Measurements from ENCODE around the gene TMEM115. TPM values are rescaled to one million over a fixed set of nuclear protein-coding genes. Genes with fewer than 3 reads are reported as not detected.

Gene TMEM115
- total RNA-seq, 5 donors from 2014 or later (not counting 1 experiment from before 2014, with no cell fraction given): 13.9 to 35.2 (median 33.1) TPM

DNA sequence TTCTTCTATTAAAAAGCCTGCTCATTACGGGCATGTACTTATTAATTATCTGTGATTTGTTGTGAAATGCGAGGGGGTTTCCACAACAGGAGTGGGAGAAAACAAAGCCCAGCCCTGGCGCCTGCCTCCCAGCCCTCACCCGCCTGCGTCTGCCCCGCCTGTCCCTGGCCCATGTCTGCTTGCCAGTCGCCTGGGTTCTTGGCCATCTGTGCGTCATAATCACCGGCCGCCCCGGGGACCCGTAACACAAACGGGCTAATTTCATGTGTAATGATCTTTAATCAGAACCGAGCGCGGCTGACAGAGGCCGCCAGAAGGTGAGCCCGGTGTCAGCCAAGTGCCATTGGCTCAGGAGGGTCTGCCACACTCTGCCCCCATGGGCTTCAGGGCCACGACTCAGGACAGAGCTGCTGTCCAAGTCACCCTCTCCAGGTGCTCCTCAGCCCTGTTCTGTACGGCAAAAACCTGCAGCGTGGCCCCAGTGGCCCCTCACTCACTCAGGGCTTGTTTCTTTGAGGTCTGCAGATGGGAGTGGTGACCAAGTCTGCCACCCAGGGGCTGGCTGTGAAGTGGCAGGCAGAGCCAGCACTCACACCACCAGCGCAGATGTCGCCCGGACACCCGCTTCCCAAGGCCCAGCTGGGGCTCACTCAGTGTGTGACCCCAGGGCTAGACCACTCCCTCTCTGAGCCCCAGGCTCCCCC lies 28.8 kb upstream of the TMEM115 start:
- ATAC-seq (replicated peaks in 1 of 4) (no peak), DNase-seq (no peak)
- no peaks in the 10 kb centered on the region for H3K4me1 Mint-ChIP-seq
- Histone ChIP-seq H3K4me1 (ENCODE audit: control insufficient read depth in 1 of 2, extremely low read depth in 1 of 2, insufficient read depth in 2 of 2, low read length in 2 of 2) (no peaks in the 10 kb centered on the region), H3K9me3 (no peaks in the 10 kb centered on the region), H3K27ac (ENCODE audit: low read length) (no peak overlapping the region), H3K36me3 (ENCODE audit: control insufficient read depth in 2 of 2, extremely low read depth in 1 of 2, insufficient read depth in 1 of 2, low read length in 1 of 2) (no peaks in the 10 kb centered on the region), H3K4me3 (ENCODE audit: control insufficient read depth in 1 of 2, extremely low read depth in 1 of 2, low read length in 1 of 2) (no peak overlapping the region), H3K27me3 (replicated peaks in 1 of 2; ENCODE audit: control insufficient read depth in 2 of 2, extremely low read depth in 1 of 2, insufficient read depth in 2 of 2, low read length in 1 of 2) (peaks cover 0 to 3% of the 10 kb centered on the region in 2 experiments)
- H3K9me3 Mint-ChIP-seq: no peaks in the 10 kb centered on the region
- CTCF ChIA-PET: no interaction called here
- WGBS (ENCODE audit: insufficient coverage): 84% methylated on average over 22 of the region's 25 CpGs
- H3K36me3 Mint-ChIP-seq: no peaks in the 10 kb centered on the region
- POLR2A ChIA-PET: no interaction called here
- no peak overlapping the region for H3K4me3 Mint-ChIP-seq
- no peak overlapping the region for H3K27ac Mint-ChIP-seq
- H3K27me3 Mint-ChIP-seq: no peaks in the 10 kb centered on the region

DNA sequence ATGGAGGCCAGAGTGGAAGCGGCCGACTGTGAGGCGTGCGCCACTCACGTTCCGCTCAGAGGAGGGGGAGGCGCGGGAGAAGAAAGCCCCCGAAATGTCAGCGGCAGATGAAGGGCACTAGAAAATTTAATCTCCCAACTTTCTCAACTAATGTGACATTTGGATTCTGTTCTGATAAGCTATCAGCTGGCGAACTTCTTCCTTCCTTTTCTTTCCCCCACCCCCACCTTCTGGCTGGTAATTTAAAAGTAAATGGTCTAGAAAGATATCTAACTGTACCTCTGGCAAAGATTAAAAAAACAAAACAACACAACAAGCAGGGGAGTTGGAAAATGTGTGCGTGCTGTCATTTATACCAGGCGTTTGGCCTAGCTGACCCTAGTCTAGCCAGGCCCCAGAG lies 26.4 kb upstream of the TMEM115 start:
- Mint-ChIP-seq H3K36me3 (no peaks in the 10 kb centered on the region), H3K4me1 (no peaks in the 10 kb centered on the region), H3K4me3 (no peak overlapping the region), H3K9me3 (no peaks in the 10 kb centered on the region), H3K27ac (no peak overlapping the region), H3K27me3 (no peaks in the 10 kb centered on the region)
- CTCF ChIA-PET: no interaction called here
- 73% methylated on average over 4 of the region's 13 CpGs for WGBS (ENCODE audit: insufficient coverage)
- no peaks in the 10 kb centered on the region for H3K9me3 ChIP-seq
- no peak for DNase-seq
- no peak overlapping the region for H3K4me3 ChIP-seq (ENCODE audit: control insufficient read depth in 1 of 2, extremely low read depth in 1 of 2, low read length in 1 of 2)
- no peak overlapping the region for H3K27ac ChIP-seq (ENCODE audit: low read length)
- no peak for ATAC-seq (replicated peaks in 1 of 4)
- H3K27me3 ChIP-seq (replicated peaks in 1 of 2; ENCODE audit: control insufficient read depth in 2 of 2, extremely low read depth in 1 of 2, insufficient read depth in 2 of 2, low read length in 1 of 2): peaks cover 0 to 3% of the 10 kb centered on the region in 2 experiments
- no peaks in the 10 kb centered on the region for H3K36me3 ChIP-seq (ENCODE audit: control insufficient read depth in 2 of 2, extremely low read depth in 1 of 2, insufficient read depth in 1 of 2, low read length in 1 of 2)
- POLR2A ChIA-PET: no interaction called here
- no peaks in the 10 kb centered on the region for H3K4me1 ChIP-seq (ENCODE audit: control insufficient read depth in 1 of 2, extremely low read depth in 1 of 2, insufficient read depth in 2 of 2, low read length in 2 of 2)

DNA sequence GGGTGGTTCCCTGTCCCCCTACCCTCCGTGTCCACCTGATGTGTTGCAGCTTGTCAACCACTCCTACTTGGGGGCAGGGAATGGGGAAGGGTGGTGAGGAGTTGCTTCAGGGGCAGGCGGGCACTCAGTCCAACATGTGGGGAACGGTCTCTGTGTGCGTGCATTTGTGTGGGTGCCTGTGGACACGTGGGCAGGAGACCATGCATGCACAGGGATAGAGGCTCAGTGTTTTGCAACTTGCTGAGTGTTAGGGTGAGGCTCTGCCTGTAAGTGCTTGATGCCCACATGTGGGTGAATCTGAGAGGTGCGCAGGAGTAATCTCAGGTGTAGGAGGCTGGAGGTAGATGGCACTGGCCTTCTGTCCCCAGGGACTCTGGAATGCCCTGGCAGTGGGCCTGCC lies 24.4 kb upstream of the TMEM115 start:
- H3K4me1 Mint-ChIP-seq: no peaks in the 10 kb centered on the region
- CTCF ChIA-PET: no interaction called here

DNA sequence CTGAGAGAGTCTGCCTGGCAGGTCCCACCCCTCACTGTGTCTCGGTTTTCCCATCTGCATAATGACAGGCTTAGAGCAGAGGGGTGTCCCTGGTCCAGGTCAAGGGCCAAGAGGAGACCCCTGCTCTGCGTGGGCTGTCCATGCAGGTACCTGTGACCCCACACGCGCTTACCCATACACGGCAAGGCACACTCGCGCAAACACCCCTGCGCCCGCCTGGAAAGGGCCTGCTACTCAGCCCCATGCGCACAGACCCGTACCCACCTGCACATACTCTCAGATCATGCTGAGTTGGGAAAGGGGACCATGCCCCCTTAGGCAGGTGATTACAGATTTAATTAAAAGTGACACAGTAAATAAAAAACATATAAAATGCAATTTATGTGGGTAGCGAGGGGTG lies 23.4 kb upstream of the TMEM115 start:
- Histone ChIP-seq H3K27ac (ENCODE audit: low read length) (no peak overlapping the region), H3K36me3 (ENCODE audit: control insufficient read depth in 2 of 2, extremely low read depth in 1 of 2, insufficient read depth in 1 of 2, low read length in 1 of 2) (no peaks in the 10 kb centered on the region), H3K4me1 (ENCODE audit: control insufficient read depth in 1 of 2, extremely low read depth in 1 of 2, insufficient read depth in 2 of 2, low read length in 2 of 2) (no peaks in the 10 kb centered on the region), H3K27me3 (replicated peaks in 1 of 2; ENCODE audit: control insufficient read depth in 2 of 2, extremely low read depth in 1 of 2, insufficient read depth in 2 of 2, low read length in 1 of 2) (peaks cover 0 to 3% of the 10 kb centered on the region in 2 experiments), H3K4me3 (ENCODE audit: control insufficient read depth in 1 of 2, extremely low read depth in 1 of 2, low read length in 1 of 2) (no peak overlapping the region), H3K9me3 (no peaks in the 10 kb centered on the region)
- ATAC-seq (replicated peaks in 1 of 4) (no peak), DNase-seq (no peak)
- Mint-ChIP-seq H3K9me3 (no peaks in the 10 kb centered on the region), H3K27me3 (no peaks in the 10 kb centered on the region), H3K27ac (no peak overlapping the region), H3K4me1 (no peaks in the 10 kb centered on the region), H3K4me3 (no peak overlapping the region), H3K36me3 (no peaks in the 10 kb centered on the region)
- POLR2A ChIA-PET: no interaction called here
- 88% methylated on average over 5 of the region's 12 CpGs for WGBS (ENCODE audit: insufficient coverage)
- CTCF ChIA-PET: no interaction called here

More for the DNA sequence above, 24.4 kb upstream of the TMEM115 start:
- no peak overlapping the region for H3K27ac ChIP-seq (ENCODE audit: low read length)
- H3K27me3 ChIP-seq (replicated peaks in 1 of 2; ENCODE audit: control insufficient read depth in 2 of 2, extremely low read depth in 1 of 2, insufficient read depth in 2 of 2, low read length in 1 of 2): peaks cover 0 to 3% of the 10 kb centered on the region in 2 experiments
- no peaks in the 10 kb centered on the region for H3K36me3 ChIP-seq (ENCODE audit: control insufficient read depth in 2 of 2, extremely low read depth in 1 of 2, insufficient read depth in 1 of 2, low read length in 1 of 2)
- WGBS (ENCODE audit: insufficient coverage): 81% methylated on average over 6 of the region's 6 CpGs
- ATAC-seq (replicated peaks in 1 of 4) (no peak), DNase-seq (no peak)
- Mint-ChIP-seq H3K27ac (no peak overlapping the region), H3K36me3 (no peaks in the 10 kb centered on the region), H3K9me3 (no peaks in the 10 kb centered on the region), H3K4me3 (no peak overlapping the region), H3K27me3 (no peaks in the 10 kb centered on the region)
- H3K4me3 ChIP-seq (ENCODE audit: control insufficient read depth in 1 of 2, extremely low read depth in 1 of 2, low read length in 1 of 2): no peak overlapping the region
- no peaks in the 10 kb centered on the region for H3K4me1 ChIP-seq (ENCODE audit: control insufficient read depth in 1 of 2, extremely low read depth in 1 of 2, insufficient read depth in 2 of 2, low read length in 2 of 2)
- no peaks in the 10 kb centered on the region for H3K9me3 ChIP-seq
- POLR2A ChIA-PET: no interaction called here

DNA sequence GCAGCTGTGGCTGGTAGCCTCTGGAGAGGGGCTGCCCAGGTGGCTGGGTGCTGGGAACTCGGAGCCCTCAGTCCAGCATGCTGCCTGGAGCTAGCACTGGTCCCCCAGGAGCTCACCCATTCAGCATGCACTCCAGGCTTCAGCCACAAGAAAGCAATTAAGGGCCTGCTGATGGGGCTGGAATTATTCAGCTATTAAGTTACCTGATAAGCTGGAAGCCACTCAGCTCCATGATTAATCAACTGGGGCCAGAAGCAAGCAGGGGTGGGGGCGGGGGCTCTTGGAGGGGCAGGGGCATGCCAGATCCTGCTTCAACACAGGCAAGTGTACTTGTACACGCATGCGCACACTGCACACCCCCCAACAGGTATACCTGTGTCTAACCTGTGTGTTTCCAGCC lies 22.1 kb upstream of the TMEM115 start:
- no peaks in the 10 kb centered on the region for H3K27me3 ChIP-seq (replicated peaks in 1 of 2; ENCODE audit: control insufficient read depth in 2 of 2, extremely low read depth in 1 of 2, insufficient read depth in 2 of 2, low read length in 1 of 2)
- no peaks in the 10 kb centered on the region for H3K27me3 Mint-ChIP-seq
- no peak overlapping the region for H3K4me3 Mint-ChIP-seq
- H3K4me3 ChIP-seq (ENCODE audit: control insufficient read depth in 1 of 2, extremely low read depth in 1 of 2, low read length in 1 of 2): no peak overlapping the region
- H3K9me3 ChIP-seq: no peaks in the 10 kb centered on the region
- no peak overlapping the region for H3K27ac ChIP-seq (ENCODE audit: low read length)
- CTCF ChIA-PET: no interaction called here
- POLR2A ChIA-PET: interaction anchor here in 1 of 2 donors (0.6 kb wide), 1 partner anchor 33 kb away, joined by 3 read pairs; no protein-coding TSS in a partner anchor
- ATAC-seq (replicated peaks in 1 of 4) (no peak), DNase-seq (no peak)
- H3K4me1 ChIP-seq (ENCODE audit: control insufficient read depth in 1 of 2, extremely low read depth in 1 of 2, insufficient read depth in 2 of 2, low read length in 2 of 2): no peaks in the 10 kb centered on the region
- H3K36me3 Mint-ChIP-seq: no peaks in the 10 kb centered on the region
- H3K9me3 Mint-ChIP-seq: no peaks in the 10 kb centered on the region
- H3K36me3 ChIP-seq (ENCODE audit: control insufficient read depth in 2 of 2, extremely low read depth in 1 of 2, insufficient read depth in 1 of 2, low read length in 1 of 2): no peaks in the 10 kb centered on the region
- no peak overlapping the region for H3K27ac Mint-ChIP-seq
- no peaks in the 10 kb centered on the region for H3K4me1 Mint-ChIP-seq
- WGBS (ENCODE audit: insufficient coverage): 81% methylated on average over 3 of the region's 4 CpGs

DNA sequence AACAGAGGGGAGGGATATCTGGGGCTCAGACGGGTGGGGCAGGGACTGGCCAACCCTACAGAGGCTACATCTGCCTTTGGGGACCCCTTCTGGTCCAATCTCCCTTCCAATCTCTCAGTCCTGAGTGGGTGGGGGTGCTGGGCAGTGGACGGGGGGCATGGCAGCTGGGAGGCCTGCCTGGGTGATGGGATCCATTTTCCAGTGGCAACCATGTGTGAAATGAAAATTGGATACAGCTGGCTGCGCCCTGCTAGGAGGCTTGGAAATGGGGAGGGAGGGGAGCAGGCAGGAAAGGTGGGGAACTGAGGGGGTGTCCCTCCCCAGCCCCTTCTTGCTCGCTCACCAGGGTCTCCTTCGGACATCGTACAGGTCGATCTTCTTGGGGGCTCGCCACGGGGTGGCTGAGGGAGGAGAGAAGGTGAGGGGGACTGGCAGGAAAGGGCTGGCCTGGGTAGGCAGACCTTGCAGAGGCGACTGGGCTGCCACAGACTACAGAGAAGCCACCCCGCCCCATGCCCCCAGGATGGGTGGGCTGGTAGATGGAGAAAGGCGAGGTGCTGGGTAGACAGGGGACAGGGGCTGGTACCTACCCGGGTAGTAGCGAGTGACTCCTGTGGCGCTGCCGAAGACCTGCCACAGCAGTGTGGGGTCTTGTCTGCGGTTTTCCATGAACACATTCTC lies 21.2 kb upstream of the TMEM115 start:
- Histone ChIP-seq H3K36me3 (ENCODE audit: control insufficient read depth in 2 of 2, extremely low read depth in 1 of 2, insufficient read depth in 1 of 2, low read length in 1 of 2) (no peaks in the 10 kb centered on the region), H3K27me3 (replicated peaks in 1 of 2; ENCODE audit: control insufficient read depth in 2 of 2, extremely low read depth in 1 of 2, insufficient read depth in 2 of 2, low read length in 1 of 2) (no peaks in the 10 kb centered on the region), H3K4me1 (ENCODE audit: control insufficient read depth in 1 of 2, extremely low read depth in 1 of 2, insufficient read depth in 2 of 2, low read length in 2 of 2) (no peaks in the 10 kb centered on the region), H3K27ac (ENCODE audit: low read length) (no peak overlapping the region), H3K4me3 (ENCODE audit: control insufficient read depth in 1 of 2, extremely low read depth in 1 of 2, low read length in 1 of 2) (no peak overlapping the region), H3K9me3 (no peaks in the 10 kb centered on the region)
- Mint-ChIP-seq H3K9me3 (no peaks in the 10 kb centered on the region), H3K27ac (no peak overlapping the region), H3K4me3 (no peak overlapping the region), H3K4me1 (no peaks in the 10 kb centered on the region), H3K36me3 (no peaks in the 10 kb centered on the region), H3K27me3 (no peaks in the 10 kb centered on the region)
- ChIA-PET POLR2A (interaction anchor here in 1 of 2 donors (0.6 kb wide), 1 partner anchor 311 kb away, joined by 5 read pairs; no protein-coding TSS in a partner anchor), CTCF (interaction anchor here in 1 of 2 donors (0.6 kb wide), 1 partner anchor 31 kb away, joined by 3 read pairs; no protein-coding TSS in a partner anchor)
- DNase-seq (no peak), ATAC-seq (replicated peaks in 1 of 4) (no peak)
- 69% methylated on average over 9 of the region's 17 CpGs for WGBS (ENCODE audit: insufficient coverage)
